Stimulated activated CD8-positive, alpha-beta memory T cell treated with anti-CD3 and anti-CD28 coated beads, Interleukin-2, amount 100 ng/mL, for 48 hours (primary cell): ENCODE data around the gene UBE2R2.
A peak's percentile ranks its signal among the peaks of the same experiment; 100 is the strongest.
"Not testable (repeated sequence)": the region's sequence is repeated elsewhere in the genome, so short reads cannot be mapped to it uniquely, and the experiment has no call there.

ENCODE experiments used
- DNase-seq, 2 donors: peaks; one replicate each; pipeline ENCODE4 v3.0.0-alpha.2; 2020; ENCODE audit warnings: low read depth in 2 of 2

UBE2R2 gene

DNA sequence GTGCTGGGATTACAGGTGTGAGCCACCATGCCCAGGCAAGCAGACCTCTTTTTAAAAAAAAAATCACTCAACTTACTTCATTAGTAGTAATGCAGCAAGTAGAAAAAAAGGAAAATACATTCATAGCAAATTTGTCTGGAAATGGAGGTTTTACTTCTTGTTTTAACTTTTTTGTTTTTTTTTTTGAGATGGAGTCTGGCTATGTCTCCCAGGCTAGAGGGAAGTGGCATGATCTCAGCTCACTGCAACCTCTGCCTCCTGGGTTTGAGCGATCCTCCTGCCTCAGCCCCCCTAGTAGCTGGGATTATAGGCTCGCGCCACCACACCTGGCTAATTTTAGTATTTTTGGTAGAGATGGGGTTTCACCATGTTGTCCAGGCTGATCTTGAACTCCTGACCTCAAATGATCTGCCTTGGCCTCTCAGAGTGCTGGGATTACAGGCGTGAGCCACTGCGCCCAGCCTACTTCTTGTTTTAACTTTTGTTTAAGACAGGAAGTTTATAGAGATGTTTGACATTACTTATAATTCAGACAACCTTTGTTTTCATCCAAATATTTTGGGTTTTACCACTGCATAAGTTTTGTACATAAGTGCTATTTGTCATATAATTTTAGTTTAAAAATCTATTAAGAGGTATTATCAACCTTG is 26.5 kb downstream of the UBE2R2 start:
- no peak for DNase-seq

DNA sequence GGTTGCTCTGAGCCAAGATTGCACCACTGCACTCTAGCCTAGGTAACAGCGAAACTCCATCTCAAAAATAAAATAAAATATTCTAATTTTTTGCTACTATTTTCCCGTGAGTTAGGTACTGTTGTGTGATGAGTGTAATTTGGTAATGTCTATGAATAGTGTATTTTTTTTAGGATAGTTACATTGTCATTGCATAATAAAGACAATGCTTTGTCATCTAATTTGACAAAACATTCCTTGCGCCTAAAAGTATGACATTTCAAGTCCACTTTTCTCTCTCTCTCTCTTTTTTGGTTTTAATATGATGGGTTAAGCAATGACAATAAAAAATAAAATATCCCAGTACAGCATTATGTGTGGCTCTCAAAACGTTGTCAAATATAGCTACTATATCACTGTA is 29.3 kb downstream of the UBE2R2 start:
- DNase-seq: no peak

DNA sequence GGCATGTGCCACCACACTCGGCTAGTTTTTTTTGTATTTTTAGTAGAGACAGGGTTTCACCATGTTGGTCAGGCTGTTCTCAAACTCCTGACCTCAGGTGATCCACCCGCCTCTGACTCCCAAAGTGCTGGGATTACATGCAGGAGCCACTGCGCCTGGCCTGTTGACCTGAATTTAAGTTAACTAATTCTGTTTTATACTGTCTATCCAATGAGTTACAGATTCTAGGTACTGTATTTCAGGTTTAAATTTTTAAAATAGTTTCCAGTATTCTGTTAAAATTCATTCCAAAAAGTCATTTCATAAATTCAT is 30.9 kb downstream of the UBE2R2 start:
- not testable (repeated sequence) for DNase-seq

DNA sequence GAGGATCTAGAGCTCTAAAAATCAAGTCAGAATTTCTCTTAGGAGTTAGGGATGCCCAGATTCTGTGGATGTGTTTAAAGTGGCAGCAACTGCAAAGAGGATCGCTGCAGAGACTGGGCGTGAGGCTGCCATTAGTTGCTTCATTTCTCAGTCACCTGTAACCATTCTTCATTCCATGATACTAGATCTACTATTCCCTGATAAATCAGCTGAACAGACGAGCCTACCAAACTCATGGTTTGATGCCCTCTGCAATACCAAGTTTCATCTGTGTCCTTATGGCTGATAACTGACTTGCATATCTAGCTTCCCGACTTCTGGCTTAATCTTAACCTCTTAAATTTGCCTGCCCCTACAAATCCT is 33.3 kb downstream of the UBE2R2 start:
- DNase-seq: no peak

DNA sequence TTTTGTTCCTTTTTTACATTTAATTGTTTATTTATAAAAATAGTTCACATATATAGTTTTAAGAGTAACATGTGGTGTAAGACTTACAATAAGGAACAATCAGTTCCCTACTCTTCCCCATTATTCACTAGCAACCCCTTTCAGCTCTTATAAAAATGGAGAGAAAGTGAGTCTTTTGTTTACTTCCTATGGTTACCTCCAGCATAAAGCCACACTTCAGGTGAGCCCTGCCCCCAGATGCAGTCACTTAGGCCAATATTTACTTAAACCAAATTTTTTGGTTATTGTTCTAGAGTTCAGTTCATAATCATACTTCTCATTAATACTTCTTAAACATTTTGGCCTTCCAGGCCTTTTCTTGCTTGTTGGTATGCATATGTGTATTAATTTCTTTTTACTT is 33.7 kb downstream of the UBE2R2 start:
- no peak for DNase-seq

DNA sequence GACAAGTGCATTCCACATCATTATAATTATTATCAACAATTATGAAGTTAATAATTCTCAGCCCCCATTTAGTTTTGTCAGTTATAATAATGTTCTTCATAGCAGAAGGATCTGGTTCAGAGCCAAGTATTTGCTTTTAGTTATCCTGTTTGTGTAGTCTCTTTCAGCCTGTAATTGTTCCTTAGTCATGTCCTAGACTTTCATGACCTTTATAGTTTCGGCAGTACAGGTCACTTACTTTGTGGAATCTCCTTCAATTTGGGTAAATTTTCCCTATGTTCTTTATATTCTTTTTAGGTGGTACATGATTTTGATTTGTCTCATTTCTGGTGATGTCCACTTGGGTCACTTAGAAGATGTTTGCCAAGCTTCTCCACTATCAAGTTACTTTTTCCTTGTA is 34.3 kb downstream of the UBE2R2 start:
- DNase-seq: no peak

DNA sequence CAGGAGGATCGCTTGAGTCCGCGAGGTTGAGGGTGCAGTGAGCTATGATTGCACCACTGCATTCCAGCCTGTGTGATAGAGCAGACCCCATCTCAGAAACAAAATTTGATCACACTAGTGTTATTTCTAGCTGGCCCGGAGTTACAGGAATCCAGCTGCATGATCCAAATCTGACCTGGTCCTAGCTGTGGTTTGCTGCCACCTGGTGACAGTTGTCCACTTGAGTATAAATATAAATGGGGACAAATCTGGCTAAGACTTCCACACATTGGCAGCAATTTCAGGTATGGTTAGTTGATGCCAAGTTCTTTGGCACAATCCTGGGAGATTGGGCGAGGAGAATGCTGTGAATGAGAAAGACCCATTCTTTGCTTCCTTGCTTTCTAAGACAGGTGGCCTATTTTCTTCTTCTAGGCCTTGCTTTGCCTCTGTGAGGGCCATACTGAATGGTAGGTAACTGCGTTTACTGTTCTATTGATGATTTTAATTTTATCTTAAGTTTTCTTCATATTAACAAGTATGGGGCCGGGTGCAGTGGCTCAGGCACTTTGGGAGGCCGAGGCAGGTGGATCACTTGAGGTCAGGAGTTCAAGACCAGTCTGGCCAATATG is 35.4 kb downstream of the UBE2R2 start:
- peak in 1 of 2 donors; percentile 8 for DNase-seq

DNA sequence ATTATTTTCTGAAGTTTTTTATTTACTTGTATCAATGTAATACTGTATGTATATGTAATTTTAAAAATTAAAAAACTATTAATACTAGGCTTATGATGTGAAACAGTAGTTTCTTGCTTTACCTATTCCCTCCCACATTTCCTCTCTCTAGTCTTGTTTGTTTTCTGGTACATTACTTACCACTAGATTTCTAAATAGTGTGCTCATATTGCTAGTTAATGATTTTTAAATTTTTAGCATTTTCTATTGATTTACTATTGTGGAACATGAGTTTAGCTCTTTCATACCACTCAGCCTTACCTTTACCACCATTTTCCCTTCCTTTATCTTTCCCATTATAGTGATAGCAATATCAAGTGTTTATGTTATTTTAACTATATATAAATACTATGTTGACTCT is 39.3 kb downstream of the UBE2R2 start:
- DNase-seq: no peak

DNA sequence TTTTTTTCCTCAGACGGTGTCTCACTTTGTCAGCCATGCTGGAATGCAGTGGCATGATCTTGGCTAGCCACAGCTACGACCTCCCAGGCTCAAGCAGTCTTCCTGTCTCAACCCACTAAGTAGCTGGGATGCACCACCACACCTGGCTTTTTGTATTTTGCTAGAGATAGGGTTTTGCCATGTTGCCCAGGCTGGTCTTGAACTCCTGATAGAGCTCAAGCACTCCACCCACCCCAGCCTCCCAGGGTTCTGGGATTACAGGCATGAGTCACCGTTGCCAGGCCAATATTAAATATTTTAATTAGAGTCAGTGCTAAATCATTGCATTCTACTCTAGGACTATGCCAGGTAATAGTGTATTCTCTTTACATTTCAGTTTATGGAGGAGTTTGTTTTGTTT is 41.5 kb downstream of the UBE2R2 start:
- no peak for DNase-seq

DNA sequence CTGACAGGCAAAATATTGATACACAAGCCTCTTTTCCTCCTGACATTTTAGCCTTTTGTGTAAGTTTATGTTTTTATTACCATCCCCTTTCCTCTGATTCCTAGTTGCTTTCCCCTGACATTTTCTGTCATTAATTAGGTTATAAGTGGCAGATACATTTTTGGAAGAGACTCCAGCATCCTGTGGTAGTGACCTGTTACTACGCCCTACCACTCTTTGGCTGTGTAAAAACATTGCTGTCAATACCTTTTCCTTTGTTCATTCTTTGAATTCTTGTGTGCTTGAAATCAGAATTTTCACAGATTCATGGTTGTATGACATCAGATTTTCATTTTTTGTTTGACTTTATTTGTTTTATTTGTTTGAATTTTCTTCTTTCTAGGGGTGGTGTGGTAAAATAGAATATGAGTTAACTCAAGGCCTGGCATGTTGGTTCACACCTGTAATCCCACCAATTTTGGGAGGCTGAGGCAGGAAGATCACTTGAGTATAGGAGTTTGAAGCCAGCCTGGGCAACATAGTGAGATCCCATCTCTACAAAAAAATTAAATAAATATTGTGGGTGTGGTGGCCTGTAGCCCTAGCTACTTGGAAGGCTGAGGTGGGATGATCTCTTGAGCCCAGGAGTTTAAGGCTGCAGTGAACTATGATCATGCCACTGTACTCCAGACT is 43.4 kb downstream of the UBE2R2 start:
- no peak for DNase-seq

DNA sequence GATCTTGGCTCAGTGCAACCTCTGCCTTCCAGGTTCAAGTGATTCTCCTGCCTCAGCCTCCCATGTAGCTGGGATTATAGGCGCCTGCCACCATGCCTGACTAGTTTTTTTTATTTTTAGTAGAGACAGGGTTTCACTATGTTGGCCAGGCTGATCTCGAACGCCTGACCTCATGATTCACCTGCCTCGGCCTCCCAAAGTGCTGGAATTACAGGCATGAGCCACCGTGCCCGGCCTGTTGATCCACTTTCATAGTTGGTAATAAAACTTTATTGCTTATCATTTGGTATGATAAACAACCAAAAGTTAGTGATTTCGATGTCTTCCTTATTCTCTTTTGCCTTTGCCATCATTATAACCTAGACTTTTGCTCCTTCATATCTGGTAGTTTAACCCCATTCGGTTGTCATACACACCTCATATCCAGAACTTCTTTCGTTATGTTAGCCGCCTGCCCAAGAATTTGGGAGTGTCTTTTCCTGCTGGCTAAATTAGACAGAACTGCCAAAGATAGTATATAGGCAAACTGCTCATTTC is 45.0 kb downstream of the UBE2R2 start:
- no peak for DNase-seq

DNA sequence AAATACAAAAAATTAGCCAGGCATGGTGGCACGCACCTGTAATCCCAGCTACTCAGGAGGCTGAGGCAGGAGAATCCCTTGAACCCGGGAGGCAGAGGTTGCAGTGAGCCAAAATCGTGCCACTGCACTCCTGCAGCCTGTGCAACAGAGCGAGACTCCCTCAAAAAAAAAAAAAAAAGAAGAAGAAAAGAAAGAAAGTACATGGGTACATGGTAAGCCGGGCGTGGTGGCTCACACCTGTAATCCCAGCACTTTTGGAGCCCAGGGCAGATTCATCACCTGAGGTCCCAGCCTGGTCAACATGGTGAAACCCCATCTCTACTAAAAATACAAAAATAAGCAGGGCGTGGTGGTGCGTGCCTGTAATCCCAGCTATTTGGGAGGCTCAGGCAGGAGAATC is 46.1 kb downstream of the UBE2R2 start:
- DNase-seq: not testable (repeated sequence)

DNA sequence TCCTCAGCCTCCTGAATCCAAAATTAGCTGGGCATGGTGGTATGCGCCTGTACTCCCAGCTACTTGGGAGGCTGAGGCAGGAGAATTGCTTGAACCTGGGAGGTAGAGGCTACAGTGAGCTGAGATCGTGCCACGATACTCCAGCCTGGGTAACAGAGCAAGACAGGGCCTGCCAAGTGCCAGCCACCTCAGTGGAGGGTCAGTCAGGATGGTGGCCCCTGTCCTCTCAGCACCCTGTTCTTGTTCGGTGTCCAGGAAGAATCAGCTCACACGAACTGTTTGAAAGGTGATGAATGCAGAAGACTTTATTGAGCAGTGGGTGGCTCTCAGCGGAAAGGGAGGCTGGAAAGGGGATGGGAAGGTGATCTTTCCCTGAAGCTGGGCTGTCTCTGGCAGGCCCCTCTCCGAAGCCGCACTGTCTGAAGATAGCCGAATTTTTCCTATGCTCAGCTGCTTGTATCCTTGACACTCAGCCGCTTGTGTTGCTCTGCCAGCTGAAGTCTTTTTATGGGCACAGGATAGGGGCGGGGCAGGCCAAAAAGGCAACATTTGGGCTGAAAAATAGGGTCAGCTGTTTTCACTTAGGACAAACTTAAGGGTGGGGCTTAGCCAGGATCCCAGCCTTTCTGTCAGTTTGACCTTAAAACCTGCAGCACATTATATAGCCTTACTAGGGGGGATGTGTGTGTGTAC is 50.9 kb downstream of the UBE2R2 start:
- no peak for DNase-seq

DNA sequence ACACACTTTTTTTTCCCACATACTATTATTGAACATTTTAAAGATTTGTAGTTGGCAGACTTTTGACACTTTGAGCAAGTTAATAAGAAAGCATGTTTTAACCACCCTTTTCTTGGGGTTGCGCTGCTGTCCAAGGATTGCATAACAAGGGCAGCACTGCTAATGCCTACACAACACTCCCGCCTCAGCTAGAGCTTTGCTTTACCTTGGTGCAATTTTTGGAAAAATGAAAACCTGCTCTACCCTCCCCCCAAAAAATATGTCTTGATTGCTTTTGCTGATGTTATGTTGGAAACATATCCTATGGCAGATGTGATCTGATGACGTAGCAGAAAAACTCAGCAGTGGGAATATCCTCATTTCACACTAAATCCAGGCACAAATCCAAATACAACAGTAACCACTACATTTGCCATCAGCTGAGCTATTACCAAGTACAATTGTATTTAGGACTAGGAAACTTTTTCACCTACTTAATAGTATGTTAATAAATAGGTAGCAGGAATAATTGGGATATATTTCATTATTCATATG is 51.5 kb downstream of the UBE2R2 start:
- no peak for DNase-seq

DNA sequence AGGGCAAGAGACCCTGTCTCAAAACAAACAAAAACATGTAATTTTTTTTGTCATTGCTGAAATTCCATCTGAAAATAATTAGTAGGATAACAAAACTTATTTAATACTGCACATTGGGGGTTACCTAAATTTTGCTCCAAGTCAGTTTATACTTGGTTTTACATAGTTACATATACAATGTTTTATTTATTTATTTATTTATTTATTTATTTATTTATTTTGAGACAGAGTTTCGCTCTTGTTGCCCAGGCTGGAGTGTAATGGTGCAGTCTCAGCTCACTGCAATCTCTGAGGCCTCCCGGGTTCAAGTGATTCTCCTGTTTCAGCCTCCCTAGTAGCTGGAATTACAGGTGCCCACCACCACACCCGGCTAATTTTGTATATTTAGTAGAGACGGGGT is 52.3 kb downstream of the UBE2R2 start:
- not testable (repeated sequence) for DNase-seq

DNA sequence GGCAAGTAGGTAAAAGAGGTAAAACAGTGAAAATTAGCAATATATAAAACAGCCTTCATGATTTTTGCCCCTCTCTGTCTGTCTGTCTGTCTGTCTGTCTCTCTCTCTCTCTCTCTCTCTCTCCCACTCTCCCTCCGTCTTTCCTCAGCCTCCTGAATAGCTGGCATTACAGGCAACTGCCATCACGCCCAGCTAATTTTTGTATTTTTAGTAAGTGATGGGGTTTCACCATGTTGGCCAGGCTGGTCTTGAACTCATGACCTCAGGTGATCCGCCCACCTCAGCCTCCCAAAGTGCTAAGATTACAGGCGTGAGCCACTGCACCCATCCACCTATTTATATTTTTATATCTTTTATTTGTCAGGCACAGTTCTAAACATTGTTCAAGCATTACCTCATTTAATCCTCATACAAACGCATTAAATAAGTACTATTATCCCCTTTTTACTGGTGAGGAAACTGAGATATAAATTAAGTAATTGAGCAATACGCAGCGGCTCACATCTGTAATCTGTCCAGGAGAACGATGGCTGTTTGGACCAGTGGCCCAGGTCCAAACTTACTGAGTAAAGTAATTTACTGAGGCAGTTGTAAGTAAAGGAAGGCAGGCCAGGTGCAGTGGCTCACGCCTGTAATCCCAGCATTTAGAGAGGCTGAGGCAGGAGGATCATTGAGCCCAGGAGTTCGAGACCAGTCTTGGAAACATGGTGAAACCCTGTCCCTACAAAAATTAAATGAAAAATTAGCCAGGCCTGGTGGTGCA is 60.9 kb downstream of the UBE2R2 start:
- no peak for DNase-seq

DNA sequence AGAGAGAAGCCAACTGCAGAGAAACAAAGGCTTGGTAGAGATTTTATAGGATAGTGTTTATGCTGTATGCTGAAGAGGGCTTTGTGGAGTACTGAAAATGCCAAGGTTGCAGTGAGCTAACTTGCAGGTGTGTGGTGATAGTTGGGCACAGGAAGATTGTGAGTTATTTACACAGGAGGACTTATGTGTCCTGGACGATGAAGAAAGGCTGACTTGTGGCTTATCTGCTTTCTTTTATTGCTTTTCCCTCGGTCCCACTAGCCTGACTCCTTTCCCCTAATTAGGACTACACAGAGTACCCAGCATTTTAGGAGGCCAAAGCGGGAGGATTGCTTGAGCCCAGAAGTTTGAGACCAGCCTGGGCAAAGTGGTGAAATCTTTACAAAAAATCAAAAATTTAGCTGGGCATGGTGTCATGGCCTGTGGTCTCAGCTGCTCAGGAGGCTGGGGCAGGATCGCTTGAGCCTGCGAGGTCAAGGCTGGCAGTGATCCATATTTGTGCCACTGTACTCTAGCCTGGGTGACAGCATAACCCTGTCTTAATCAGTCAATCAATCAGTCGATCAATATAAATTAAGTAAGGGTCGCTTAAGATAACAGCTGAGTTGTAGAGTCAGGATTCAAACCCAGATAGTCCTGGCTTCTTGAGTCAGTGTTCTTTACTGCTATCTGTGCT is 61.9 kb downstream of the UBE2R2 start:
- DNase-seq: no peak

DNA sequence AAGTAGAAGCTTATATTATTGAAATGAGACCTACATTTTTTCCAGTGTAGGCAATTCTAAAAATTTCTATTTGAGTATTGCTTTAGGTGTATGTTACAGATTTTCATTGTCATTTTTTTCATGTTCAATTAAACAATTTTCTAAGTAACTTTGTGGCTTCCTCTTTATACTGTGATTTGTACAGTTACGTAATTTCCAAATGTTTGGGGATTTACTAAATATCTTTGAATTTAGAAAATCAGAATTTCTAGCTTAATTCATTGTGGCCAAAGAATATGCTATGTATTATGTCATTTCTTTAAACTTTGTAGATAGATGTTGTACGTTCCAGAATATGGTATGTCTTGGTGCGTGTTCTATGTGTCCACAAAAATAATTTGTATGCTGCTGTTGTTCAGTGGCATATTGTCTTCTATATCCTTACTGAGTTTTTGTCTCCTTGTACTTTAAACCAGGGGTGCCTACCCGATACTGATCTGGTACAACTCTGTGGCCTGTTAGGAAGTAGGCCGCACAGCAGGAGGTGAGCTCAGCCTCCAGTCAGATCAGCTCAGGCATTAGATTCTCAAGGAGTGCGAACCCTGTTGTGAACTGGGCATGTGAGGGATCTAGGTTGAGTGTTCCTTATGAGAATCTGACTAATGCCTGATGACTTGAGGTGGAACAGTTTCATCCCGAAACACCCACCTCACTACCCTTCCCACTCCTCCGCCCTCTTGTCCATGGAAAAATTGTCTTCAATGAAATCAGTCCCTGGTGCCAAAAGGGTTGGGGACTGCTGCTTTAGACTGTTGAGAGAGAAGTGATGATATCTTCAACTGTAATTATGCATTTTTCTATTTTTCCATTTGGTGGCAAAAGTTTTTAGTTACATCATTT is 63.5 kb downstream of the UBE2R2 start:
- no peak for DNase-seq

DNA sequence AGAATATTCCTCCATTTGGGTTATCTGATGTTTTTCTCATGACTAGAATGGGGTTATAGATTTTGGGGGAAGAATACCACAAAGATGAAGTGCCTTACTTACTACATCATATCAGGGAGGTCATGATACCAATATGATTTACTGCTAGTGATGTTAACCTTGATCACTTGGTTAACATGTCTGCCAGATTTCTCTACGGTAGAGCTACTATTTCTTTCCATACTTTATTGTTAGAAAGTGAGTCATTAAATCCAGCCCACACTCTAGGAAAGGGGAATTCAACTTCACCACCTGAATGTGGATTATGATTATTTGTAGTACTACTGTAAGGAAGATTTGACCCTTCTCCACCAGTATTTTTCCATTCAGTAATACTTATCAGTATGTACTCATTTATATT is 64.7 kb downstream of the UBE2R2 start:
- no peak for DNase-seq
